IMR-90 (cell line): ENCODE results near the gene LCE6A. TPM values are rescaled to one million over a fixed set of nuclear protein-coding genes. Genes with fewer than 3 reads are reported as not detected.

Experiments
- ATAC-seq: fragments of 200-7000 bp; cut with Tn5 transposase; 2 replicates; pipeline ENCODE4 v1.9.1; 2020; ENCODE audit warnings: low read depth, mild to moderate bottlenecking, moderate library complexity
- BruUV-seq: library from RNA; stranded (reverse); fragments of 400-500 nt; replicated peaks from 2 replicates; lab custom pipeline; 2021; lab: Mats Ljungman, UMichigan
- CTCF ChIA-PET: fragments of 300-600 bp; formaldehyde crosslinking; extraction: SDS; loops from one replicate; lab custom pipeline; 2021; ENCODE audit warnings: antibody characterized with exemption; lab: Yijun Ruan, JAX
- POLR2A ChIA-PET: fragments of 300-600 bp; sonication (Branson Sonifier 250); formaldehyde crosslinking; loops from one replicate; lab custom pipeline; 2022; ENCODE audit warnings: antibody characterized with exemption; ENCODE audit not compliant: unreplicated experiment; lab: Charles Lee
- DNase-seq: peaks from one replicate; pipeline ENCODE4 v3.0.0; 2013
- H2AFZ ChIP-seq: replicated peaks from 2 replicates; pipeline ENCODE3; 2013; ENCODE audit warnings: low read length, mild to moderate bottlenecking; ENCODE audit not compliant: poor library complexity
- H2AK5ac ChIP-seq: 2 replicates; pipeline ENCODE4 v1.6.1; 2013; ENCODE audit warnings: low read depth, low read length, inconsistent platforms
- H2AK9ac ChIP-seq: replicated peaks from 2 replicates; pipeline ENCODE3; 2013; ENCODE audit warnings: mild to moderate bottlenecking, low read depth, low read length, moderate library complexity; ENCODE audit not compliant: poor library complexity
- H2BK120ac ChIP-seq: 2 replicates; pipeline ENCODE4 v1.6.1; 2013; ENCODE audit warnings: low read depth, low read length, inconsistent platforms
- H2BK15ac ChIP-seq: 3 replicates; pipeline ENCODE4 v1.6.1; 2013; ENCODE audit warnings: low read depth, low read length, inconsistent platforms
- H2BK20ac ChIP-seq: 2 replicates; pipeline ENCODE4 v1.6.1; 2013; ENCODE audit warnings: low read depth, mild to moderate bottlenecking, inconsistent platforms, low read length, moderate library complexity
- H2BK5ac ChIP-seq: 2 replicates; pipeline ENCODE4 v1.6.1; 2013; ENCODE audit warnings: mild to moderate bottlenecking, low read depth, low read length, inconsistent platforms; ENCODE audit not compliant: poor library complexity, severe bottlenecking
- H3K14ac ChIP-seq: replicated peaks from 2 replicates; pipeline ENCODE4 v1.6.1; 2013; ENCODE audit warnings: low read depth, low read length, inconsistent platforms
- H3K18ac ChIP-seq: 2 replicates; pipeline ENCODE4 v1.6.1; 2013; ENCODE audit warnings: low read depth, low read length, control low read depth
- H3K23ac ChIP-seq: 2 replicates; pipeline ENCODE4 v1.6.1; 2013; ENCODE audit warnings: low read depth, low read length, inconsistent platforms
- H3K27ac ChIP-seq: 2 replicates; pipeline ENCODE4 v1.5.1; 2013; ENCODE audit warnings: mild to moderate bottlenecking, control low read depth, low read length; ENCODE audit not compliant: insufficient read depth
- H3K27me3 ChIP-seq: 2 replicates; pipeline ENCODE4 v1.6.1; 2013; ENCODE audit warnings: low read length; ENCODE audit not compliant: control insufficient read depth, insufficient read depth
- H3K36me3 ChIP-seq: 2 replicates; pipeline ENCODE4 v1.6.1; 2013; ENCODE audit warnings: low read length, mixed read lengths; ENCODE audit not compliant: control insufficient read depth, insufficient read depth
- H3K4ac ChIP-seq: 2 replicates; pipeline ENCODE4 v1.6.1; 2013; ENCODE audit warnings: low read depth, low read length, inconsistent platforms
- H3K4me1 ChIP-seq: 2 replicates; pipeline ENCODE4 v1.6.1; 2013; ENCODE audit warnings: low read length, mixed read lengths; ENCODE audit not compliant: control insufficient read depth, insufficient read depth
- H3K4me2 ChIP-seq: 2 replicates; pipeline ENCODE4 v1.6.1; 2013; ENCODE audit warnings: low read depth, mild to moderate bottlenecking, control low read depth, low read length, moderate library complexity
- H3K4me3 ChIP-seq: 2 replicates; pipeline ENCODE4 v1.5.1; 2013; ENCODE audit warnings: low read depth, mild to moderate bottlenecking, control low read depth, low read length, moderate library complexity; ENCODE audit not compliant: insufficient read depth
- H3K56ac ChIP-seq: 2 replicates; pipeline ENCODE4 v1.6.1; 2013; ENCODE audit warnings: low read length, inconsistent platforms; ENCODE audit not compliant: insufficient read depth; ENCODE audit errors: extremely low read depth
- H3K79me1 ChIP-seq, 2 experiments: 2 replicates each; pipeline ENCODE4 v1.6.1; 2013; ENCODE audit warnings: low read length in 2 of 2, inconsistent platforms in 1 of 2, low read depth in 1 of 2
- H3K9ac ChIP-seq: 2 replicates; pipeline ENCODE4 v1.6.1; 2013; ENCODE audit warnings: low read depth, low read length, control low read depth
- H3K9me1 ChIP-seq: 2 replicates; pipeline ENCODE4 v1.6.1; 2013; ENCODE audit warnings: low read length, inconsistent platforms; ENCODE audit not compliant: insufficient read depth
- H3K9me3 ChIP-seq: 2 replicates; pipeline ENCODE4 v1.6.1; 2013; ENCODE audit warnings: low read length; ENCODE audit not compliant: control insufficient read depth, insufficient read depth
- H4K20me1 ChIP-seq: 2 replicates; pipeline ENCODE4 v1.6.1; 2013; ENCODE audit warnings: low read length, inconsistent platforms; ENCODE audit not compliant: insufficient read depth
- H4K5ac ChIP-seq: 2 replicates; pipeline ENCODE4 v1.6.1; 2013; ENCODE audit warnings: mild to moderate bottlenecking, low read depth, low read length, control low read depth
- H4K8ac ChIP-seq, 2 experiments: 2 replicates each; pipeline ENCODE4 v1.6.1; 2013; ENCODE audit warnings: low read depth in 2 of 2, low read length in 2 of 2, control low read depth in 1 of 2, inconsistent platforms in 1 of 2
- H4K91ac ChIP-seq: 2 replicates; pipeline ENCODE4 v1.6.1; 2013; ENCODE audit warnings: low read depth, low read length, inconsistent platforms; ENCODE audit not compliant: insufficient read depth
- CEBPB ChIP-seq: IDR thresholded peaks from 2 replicates; pipeline ENCODE4 v1.6.1; 2012; ENCODE audit warnings: low read depth, low read length, improper control_type of control experiment
- dilution Hi-C: fragments of 300-500 bp; cut with HindIII; formaldehyde crosslinking; loops from one replicate; pipeline ENCODE4 v1.14.3; 2018; ENCODE audit warnings: low sequenced_read_pairs; ENCODE audit not compliant: unreplicated experiment
- in situ Hi-C: fragments of 300-500 bp; cut with MboI; formaldehyde crosslinking; loops from 3 replicates; pipeline ENCODE4 v1.14.3; 2019; ENCODE audit warnings: low sequenced_read_pairs, inconsistent platforms, mixed read lengths
- intact Hi-C: fragments of 100-400 bp; cut with micrococcal nuclease; formaldehyde crosslinking; loops from 2 replicates; pipeline ENCODE4 v1.10.0; 2022
- polyA plus RNA-seq, 3 experiments: library from polyadenylated mRNA; depleted of rRNA; stranded (reverse); fragments of >200 nt; gene quantifications; 2 replicates each; pipeline ENCODE4 v1.2.3, GENCODE V29; 2012; ENCODE audit warnings: low replicate concordance in 1 of 3
- total RNA-seq: library from RNA; depleted of rRNA; stranded (reverse); fragments of >200 nt; gene quantifications from 2 replicates; pipeline ENCODE4 v1.2.3, GENCODE V29; 2012

Gene LCE6A
- total and polyA plus RNA-seq, 2 of the 4 experiments (the other 2 are of a cell fraction), result not detected

DNA sequence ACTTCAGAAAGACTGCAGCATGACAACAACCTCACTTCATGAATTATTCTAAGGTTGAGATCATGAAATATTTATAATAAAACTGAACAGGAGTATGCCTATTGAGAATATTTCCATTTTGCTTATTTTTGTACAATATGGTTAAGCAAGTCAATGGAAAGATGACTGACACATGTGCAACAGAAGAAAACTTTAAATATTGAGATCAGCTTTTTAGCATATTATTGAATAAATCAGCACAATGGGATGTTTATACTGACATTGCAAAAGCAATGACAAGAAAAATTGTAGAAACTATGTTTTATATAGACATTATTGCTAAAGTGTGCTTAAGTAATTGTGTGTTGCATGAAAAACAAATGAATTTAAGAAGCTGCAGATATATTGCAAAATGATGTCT lies 21.8 kb downstream of the LCE6A start:
- Histone ChIP-seq H4K5ac (no peak overlapping the region), H2AFZ (no peak overlapping the region)

More for the DNA sequence above, 21.8 kb downstream of the LCE6A start:
- CTCF ChIA-PET, result no interaction called here
- POLR2A ChIA-PET, result no interaction called here
- DNase-seq (no peak), ATAC-seq (no peak)
- no peak overlapping the region for H3K4ac ChIP-seq
- no peaks in the 10 kb centered on the region for H3K36me3 ChIP-seq
- no peak overlapping the region for H2BK120ac ChIP-seq
- H3K9me1 ChIP-seq, result no peaks in the 10 kb centered on the region
- H3K4me2 ChIP-seq, result no peak overlapping the region
- no peak overlapping the region for H3K14ac ChIP-seq
- no peaks in the 10 kb centered on the region for H3K9me3 ChIP-seq
- H2AK9ac ChIP-seq, result no peak overlapping the region
- no peaks in the 10 kb centered on the region for H3K4me1 ChIP-seq
- H3K27me3 ChIP-seq, result no peaks in the 10 kb centered on the region
- no peak overlapping the region for H3K23ac ChIP-seq
- no peaks in the 10 kb centered on the region for H4K20me1 ChIP-seq
- no peak for TF ChIP-seq CEBPB
- H3K27ac ChIP-seq, result no peak overlapping the region
- intact Hi-C loops (no loop called here), in situ Hi-C loops (no loop called here), dilution Hi-C loops (no loop called here)
- H3K79me1 ChIP-seq, result no peaks in the 10 kb centered on the region
- no peak overlapping the region for H3K4me3 ChIP-seq
- no peak overlapping the region for H2BK15ac ChIP-seq
- no peak overlapping the region for H4K8ac ChIP-seq
- H3K56ac ChIP-seq, result no peak overlapping the region
- H4K91ac ChIP-seq, result no peak overlapping the region
- no peak overlapping the region for H2AK5ac ChIP-seq
- no TSS peak for BruUV-seq
- no peak overlapping the region for H2BK5ac ChIP-seq
- H2BK20ac ChIP-seq, result no peak overlapping the region
- no peak overlapping the region for H3K18ac ChIP-seq
- H3K9ac ChIP-seq, result no peak overlapping the region
